Measurements from ENCODE around the gene RNF215. TPM values are rescaled to one million over a fixed set of nuclear protein-coding genes. Genes with fewer than 3 reads are reported as not detected.

The RNF215 gene
- total RNA-seq, 1 donor from 2014 or later, result 24.5 TPM

DNA sequence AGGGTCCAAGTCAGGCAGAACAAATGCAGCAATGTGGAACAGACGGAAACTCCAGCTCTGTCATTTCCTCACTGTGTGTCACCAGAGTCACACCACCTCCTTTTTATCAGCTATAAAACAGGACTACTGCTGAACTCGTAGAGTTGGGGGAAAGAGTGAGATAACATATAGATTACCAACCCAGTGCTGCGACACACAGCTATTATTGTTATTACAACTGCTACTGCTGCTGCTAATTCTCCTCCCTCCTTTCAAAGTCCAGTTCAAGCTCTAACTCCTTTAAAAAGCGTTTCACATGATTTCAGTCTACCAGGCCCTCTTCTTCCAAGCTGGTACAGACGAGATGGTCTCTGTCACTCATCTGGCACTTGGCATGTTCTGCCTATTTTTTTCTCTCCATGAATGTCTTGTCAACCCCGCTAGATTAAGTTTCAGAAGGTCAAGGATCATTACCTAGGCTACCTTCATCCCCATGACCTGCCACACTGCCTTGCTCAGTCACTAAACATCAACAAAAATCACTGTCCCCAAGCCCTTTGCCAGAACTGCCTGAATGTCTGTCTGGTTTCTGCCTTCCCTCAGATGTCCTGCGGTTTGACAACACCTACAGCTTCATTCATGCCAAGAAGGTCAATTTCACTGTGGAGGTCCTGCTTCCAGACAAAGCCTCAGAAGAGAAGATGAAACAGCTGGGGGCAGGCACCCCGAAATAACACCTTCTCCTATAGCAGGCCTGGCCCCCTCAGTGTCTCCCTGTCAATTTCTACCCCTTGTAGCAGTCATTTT lies 34.7 kb upstream of the RNF215 start:
- peak overlapping the region; percentile 98 for H3K27ac ChIP-seq (ENCODE audit: low read depth, low read length)
- H3K79me2 ChIP-seq (ENCODE audit: insufficient read depth, low read length), result no peaks in the 10 kb centered on the region
- H2AFZ ChIP-seq (ENCODE audit: low read depth, low read length), result no peak overlapping the region
- H3K36me3 Mint-ChIP-seq (ENCODE audit: low read depth, unreplicated experiment), result peaks cover 7% of the 10 kb centered on the region
- H3K4me1 ChIP-seq (ENCODE audit: insufficient read depth, low read length), result peaks cover 63% of the 10 kb centered on the region
- TF ChIP-seq CTCF (IDR thresholded peaks at IDR 0.05; ENCODE audit: insufficient read depth, low read depth, low read length) (no peak), EZH2 (IDR thresholded peaks at IDR 0.05; ENCODE audit: insufficient read depth, low read length) (no peak)
- peak overlapping the region; percentile 90 for H3K4me2 ChIP-seq (ENCODE audit: low read length)
- no peaks in the 10 kb centered on the region for H3K9me3 Mint-ChIP-seq (ENCODE audit: unreplicated experiment)
- no peaks in the 10 kb centered on the region for H3K27me3 ChIP-seq (ENCODE audit: insufficient read depth, low read length)
- H3K9ac ChIP-seq (ENCODE audit: low read length), result peak overlapping the region; percentile 93
- FAIRE-seq (no peak), DNase-seq (ENCODE audit: low read depth) (no peak)
- peaks cover 21% of the 10 kb centered on the region for H3K36me3 ChIP-seq (ENCODE audit: insufficient read depth, low read length)
- peak overlapping the region; percentile 100 for H3K27ac Mint-ChIP-seq (ENCODE audit: unreplicated experiment)
- no peaks in the 10 kb centered on the region for H4K20me1 ChIP-seq (ENCODE audit: insufficient read depth, low read length)
- H3K4me3 Mint-ChIP-seq (ENCODE audit: unreplicated experiment), result peak overlapping the region; percentile 87
- H3K9me3 ChIP-seq (ENCODE audit: insufficient read depth, low read depth, low read length), result no peaks in the 10 kb centered on the region
- peak overlapping the region; percentile 25 for H3K4me3 ChIP-seq (ENCODE audit: insufficient read depth, low read depth, low read length)
- H3K27me3 Mint-ChIP-seq (ENCODE audit: low read depth, unreplicated experiment), result no peaks in the 10 kb centered on the region
- H3K4me1 Mint-ChIP-seq (ENCODE audit: low read depth, unreplicated experiment), result peaks cover 32% of the 10 kb centered on the region

- peaks cover 33% of the 10 kb centered on the region for H3K36me3 ChIP-seq (ENCODE audit: insufficient read depth, low read length)
- peaks cover 32% of the 10 kb centered on the region for H3K4me1 Mint-ChIP-seq (ENCODE audit: low read depth, unreplicated experiment)
- H3K4me3 ChIP-seq (ENCODE audit: insufficient read depth, low read depth, low read length), result peak overlapping the region; percentile 25
- FAIRE-seq (peak; percentile 32), DNase-seq (ENCODE audit: low read depth) (peak; percentile 95)
- no peaks in the 10 kb centered on the region for H3K27me3 Mint-ChIP-seq (ENCODE audit: low read depth, unreplicated experiment)
- peak overlapping the region; percentile 90 for H3K4me2 ChIP-seq (ENCODE audit: low read length)
- H3K27me3 ChIP-seq (ENCODE audit: insufficient read depth, low read length), result no peaks in the 10 kb centered on the region
- peak overlapping the region; percentile 98 for H3K27ac ChIP-seq (ENCODE audit: low read depth, low read length)
- H4K20me1 ChIP-seq (ENCODE audit: insufficient read depth, low read length), result no peaks in the 10 kb centered on the region
- peaks cover 18% of the 10 kb centered on the region for H3K36me3 Mint-ChIP-seq (ENCODE audit: low read depth, unreplicated experiment)
- no peaks in the 10 kb centered on the region for H3K9me3 Mint-ChIP-seq (ENCODE audit: unreplicated experiment)
- peak overlapping the region; percentile 93 for H3K9ac ChIP-seq (ENCODE audit: low read length)
- H3K4me1 ChIP-seq (ENCODE audit: insufficient read depth, low read length), result peaks cover 52% of the 10 kb centered on the region
- H3K9me3 ChIP-seq (ENCODE audit: insufficient read depth, low read depth, low read length), result no peaks in the 10 kb centered on the region
- H3K4me3 Mint-ChIP-seq (ENCODE audit: unreplicated experiment), result peak overlapping the region; percentile 41
- no peak overlapping the region for H2AFZ ChIP-seq (ENCODE audit: low read depth, low read length)
- H3K79me2 ChIP-seq (ENCODE audit: insufficient read depth, low read length), result peaks cover 6% of the 10 kb centered on the region
- peak overlapping the region; percentile 76 for H3K27ac Mint-ChIP-seq (ENCODE audit: unreplicated experiment)
- no peak for TF ChIP-seq CTCF (IDR thresholded peaks at IDR 0.05; ENCODE audit: insufficient read depth, low read depth, low read length)
- TF ChIP-seq EZH2 (IDR thresholded peaks at IDR 0.05; ENCODE audit: insufficient read depth, low read length), result no peak
Observed at GRCh38 chr22:30420347-30421125, 33.3 kb upstream of the RNF215 start.
